Pancreas (tissue), 10 donors: ENCODE data around the gene CD28. TPM values are rescaled to one million over a fixed set of nuclear protein-coding genes. Genes with fewer than 3 reads are reported as not detected.

ENCODE experiments used
- ATAC-seq, 4 donors: fragments of 200-7000 bp; cut with Tn5 transposase; one replicate each; pipeline versions ENCODE4 v1.8.0 to v1.9.1; 2020; ENCODE audit warnings: mild to moderate bottlenecking in 4 of 4, moderate library complexity in 4 of 4
- DNase-seq, 6 donors: peaks; one replicate each; pipeline ENCODE4 v3.0.0-alpha.2; 2020
- FAIRE-seq: peaks from 2 replicates; lab custom pipeline; 2012; peaks lifted over from hg19 to GRCh38; lab: Jason Lieb, UNC
- H3K27ac ChIP-seq, 4 donors: fragments of 200-600 bp; sonication (generic); 1 replicate in 3 of 4; 2 replicates in 1 of 4; pipeline versions ENCODE4 v1.5.0 to v1.8.0; 2020
- H3K27me3 ChIP-seq, 4 donors: fragments of 200-600 bp; one replicate each; pipeline ENCODE4 v1.8.0; 2021
- H3K36me3 ChIP-seq, 3 donors: fragments of 200-600 bp; sonication (generic) in 1 of 3; one replicate each; pipeline versions ENCODE4 v1.5.0 to v1.8.0; 2020 to 2021
- H3K4me1 ChIP-seq, 3 donors: fragments of 200-600 bp; one replicate each; pipeline ENCODE4 v1.8.0; 2021
- H3K4me3 ChIP-seq, 4 donors: fragments of 200-600 bp; sonication (generic) in 2 of 4; one replicate each; pipeline versions ENCODE4 v1.5.0 to v1.8.0; 2020 to 2021
- H3K9me3 ChIP-seq, 4 donors: fragments of 200-600 bp; one replicate each; pipeline ENCODE4 v1.8.0; 2021
- CTCF ChIP-seq, 4 donors: fragments of 200-600 bp; sonication (generic) in 3 of 4; IDR thresholded peaks; one replicate each; pipeline versions ENCODE4 v1.5.0 to v1.8.0; 2021; ENCODE audit warnings: antibody characterized with exemption in 4 of 4
- WGBS, 2 donors: extraction: QIAGEN DNeasy Blood & Tissue Kit; methylation state at CpG; one replicate each; pipeline ENCODE4 v1.1.7; 2013; 5-methylcytosine and 5-hydroxymethylcytosine counted together
- intact Hi-C, 3 donors: fragments of 100-400 bp; cut with DNase I; formaldehyde crosslinking; loops; one replicate each; pipeline versions ENCODE4 v1.11.1 to v1.14.2; 2022
- polyA plus RNA-seq, 2 donors: library from polyadenylated mRNA; stranded (reverse); fragments of 200-250 nt; gene quantifications; one replicate each; pipeline ENCODE4 v1.2.3, GENCODE V29; 2013
- total RNA-seq, 6 donors: library from RNA; stranded (reverse); fragmentation: NEBNext Ultra II Directional in 4 of 6; extraction: Animal tissue kit (Norgen Biotek cat#: 25700) in 4 of 6; gene quantifications; one replicate each; pipeline versions ENCODE4 v1.2.1 to v1.2.4, GENCODE V29; 2021 to 2023
- donor health status: healthy with polysubstance abuse.
- donor health status: DM: no; HTN: no; CAD: no; lungs with moderate emphysema.
- donor health status: DM: no; HTN: no; CAD: no.
- donor health status: control.
- donor health status: control.
- donor health status: Bipolar disorder and iron deficiency.
- donor health status: DM: yes; HTN: yes; CAD: no.
- donor health status: DM: no; HTN: no; CAD: no.
- donor health status: DM: no; HTN: no; CAD: no.
- donor health status: DM: yes; HTN: yes; CAD: no.

CD28 gene
- total RNA-seq (under 1 TPM; 0.21 to 0.63 (median 0.30) TPM), polyA plus RNA-seq (under 1 TPM in 1 of 2 donors, not detected in 1; 0.08 TPM)

GRCh38 chr2:203706403-203706802 lies at the start of gene CD28:
TSS of gene CD28 (plus strand) at chr2:203706639. CDS start at chr2:203706697, 58 bp downstream.
- peak in 1 of 6 donors; percentile 44 for DNase-seq
- no peaks in the 10 kb centered on the region for H3K36me3 ChIP-seq
- H3K27me3 ChIP-seq: no peaks in the 10 kb centered on the region
- H3K4me1 ChIP-seq: no peaks in the 10 kb centered on the region
- H3K9me3 ChIP-seq: no peaks in the 10 kb centered on the region
- TF ChIP-seq CTCF (IDR thresholded peaks at IDR 0.05): no peak
- no peak within 1 kb of the TSS for H3K4me3 ChIP-seq
- FAIRE-seq: no peak
- WGBS, 2 donors: 81 to 86% methylated on average over 9 of the region's 9 CpGs
- no peak within 1 kb of the TSS for H3K27ac ChIP-seq
- intact Hi-C loops: no loop called here
- ATAC-seq: peak in 2 of 4 donors; percentile 61 to 63

- peaks cover 0 to 19% (median 12%) of the 10 kb centered on the region in 3 donors for H3K4me1 ChIP-seq
- DNase-seq: no peak
These were observed 46.9 kb upstream of the CD28 start for GRCh38 chr2:203659331-203660049.

GRCh38 chr2:203660465-203660864 lies 46.0 kb upstream of the CD28 start:
- H3K27ac ChIP-seq: no peak overlapping the region
- no peaks in the 10 kb centered on the region for H3K9me3 ChIP-seq
- no peak overlapping the region for H3K4me3 ChIP-seq
- H3K36me3 ChIP-seq: no peaks in the 10 kb centered on the region
- WGBS, 2 donors: 50 to 54% methylated on average over 2 of the region's 2 CpGs
- DNase-seq (no peak), ATAC-seq (peak; percentile 36 to 66 (median 50)), FAIRE-seq (no peak)
- intact Hi-C loops: no loop called here
- peaks cover 0 to 19% (median 12%) of the 10 kb centered on the region in 3 donors for H3K4me1 ChIP-seq
- no peaks in the 10 kb centered on the region for H3K27me3 ChIP-seq
- no peak for TF ChIP-seq CTCF (IDR thresholded peaks at IDR 0.05)

More at GRCh38 chr2:203659331-203660049, 46.9 kb upstream of the CD28 start:
- no peak overlapping the region for H3K4me3 ChIP-seq
- intact Hi-C loops: no loop called here
- H3K27ac ChIP-seq: no peak overlapping the region
- 76 to 83% methylated on average over 4 of the region's 4 CpGs for whole genome bisulfite sequencing, 2 donors
- FAIRE-seq (no peak), ATAC-seq (peak in 1 of 4 donors; percentile 39)
- H3K9me3 ChIP-seq: no peaks in the 10 kb centered on the region
- no peaks in the 10 kb centered on the region for H3K36me3 ChIP-seq
- no peaks in the 10 kb centered on the region for H3K27me3 ChIP-seq
- no peak for TF ChIP-seq CTCF (IDR thresholded peaks at IDR 0.05)

GRCh38 chr2:203661279-203661908 lies 45.0 kb upstream of the CD28 start:
- DNase-seq (no peak), FAIRE-seq (no peak), ATAC-seq (no peak)
- no peaks in the 10 kb centered on the region for H3K27me3 ChIP-seq
- intact Hi-C loops: no loop called here
- peaks cover 0 to 16% (median 12%) of the 10 kb centered on the region in 3 donors for H3K4me1 ChIP-seq
- no peak overlapping the region for H3K4me3 ChIP-seq
- no peak for TF ChIP-seq CTCF (IDR thresholded peaks at IDR 0.05)
- H3K9me3 ChIP-seq: no peaks in the 10 kb centered on the region
- no peaks in the 10 kb centered on the region for H3K36me3 ChIP-seq
- 80 to 84% methylated on average over 3 of the region's 3 CpGs for WGBS, 2 donors
- no peak overlapping the region for H3K27ac ChIP-seq
